Brain pericyte (primary cell): ENCODE data around the gene PRM3.

ENCODE experiments used
- DNase-seq: peaks from one replicate; pipeline ENCODE4 v3.0.0-alpha.2; 2012; ENCODE audit warnings: low read depth, low spot score

Gene PRM3

GRCh38 chr16:11272921-11273720 lies at the start of gene PRM3:
TSS of gene PRM3 (minus strand) at chr16:11273629. CDS start at chr16:11273595, 34 bp downstream.
- no peak for DNase-seq

- DNase-seq, result no peak
These were observed 49.4 kb upstream of the PRM3 start for GRCh38 chr16:11322823-11323222.

- no peak for DNase-seq
These were observed 48.2 kb upstream of the PRM3 start for GRCh38 chr16:11321662-11322061.

GRCh38 chr16:11320170-11320569 lies 46.7 kb upstream of the PRM3 start:
- DNase-seq, result no peak

GRCh38 chr16:11319529-11320146 lies 46.2 kb upstream of the PRM3 start:
- DNase-seq, result no peak

- no peak for DNase-seq
These were observed 45.4 kb upstream of the PRM3 start for GRCh38 chr16:11318817-11319216.

GRCh38 chr16:11316331-11317015 lies 43.0 kb upstream of the PRM3 start:
- no peak for DNase-seq

- DNase-seq, result no peak
These were observed 42.1 kb upstream of the PRM3 start for GRCh38 chr16:11315510-11315909.

GRCh38 chr16:11314309-11314894 lies 41.0 kb upstream of the PRM3 start:
- no peak for DNase-seq

GRCh38 chr16:11313493-11314308 lies 40.3 kb upstream of the PRM3 start:
- DNase-seq, result no peak

- no peak for DNase-seq
These were observed 39.5 kb upstream of the PRM3 start for GRCh38 chr16:11312718-11313492.

GRCh38 chr16:11310997-11311561 lies 37.6 kb upstream of the PRM3 start:
- DNase-seq, result no peak

GRCh38 chr16:11310634-11310977 lies 37.2 kb upstream of the PRM3 start:
- no peak for DNase-seq

GRCh38 chr16:11309895-11310633 lies 36.6 kb upstream of the PRM3 start:
- no peak for DNase-seq

GRCh38 chr16:11308493-11309283 lies 35.3 kb upstream of the PRM3 start:
- DNase-seq, result no peak

- DNase-seq, result no peak
These were observed 34.4 kb upstream of the PRM3 start for GRCh38 chr16:11307639-11308492.

- no peak for DNase-seq
These were observed 33.7 kb upstream of the PRM3 start for GRCh38 chr16:11306997-11307638.
